HG03442 (cell line): ENCODE results near the gene KCND3.
"Not testable (repeated sequence)": the region's sequence is repeated elsewhere in the genome, so short reads cannot be mapped to it uniquely, and the experiment has no call there.

Experiments used
- ATAC-seq: cut with Tn5 transposase; IDR thresholded peaks from one replicate; pipeline ENCODE4 v1.9.1; 2021; ENCODE audit warnings: mild to moderate bottlenecking, moderate library complexity; ENCODE audit not compliant: unreplicated experiment

KCND3 gene

DNA sequence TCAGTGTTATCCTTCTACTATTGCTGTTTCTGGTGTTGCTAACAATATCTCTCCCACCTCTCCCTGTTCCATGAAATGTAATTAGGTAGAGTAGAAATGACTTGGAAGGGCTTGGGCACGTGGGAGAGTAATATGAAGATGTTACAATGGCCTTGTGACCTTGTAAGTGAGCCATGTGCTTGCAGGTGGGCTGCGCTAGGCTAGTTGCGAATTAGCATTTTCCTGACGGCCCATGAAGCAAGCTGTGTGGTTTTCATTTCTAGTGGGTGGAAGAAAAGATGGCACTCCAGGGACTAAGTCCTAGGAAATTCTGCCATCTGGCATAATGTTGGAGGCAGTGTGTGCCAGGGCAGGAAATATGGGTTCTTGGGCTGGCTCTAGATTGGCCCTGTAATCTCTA lies 241.5 kb downstream of the KCND3 start:
- no peak for ATAC-seq

DNA sequence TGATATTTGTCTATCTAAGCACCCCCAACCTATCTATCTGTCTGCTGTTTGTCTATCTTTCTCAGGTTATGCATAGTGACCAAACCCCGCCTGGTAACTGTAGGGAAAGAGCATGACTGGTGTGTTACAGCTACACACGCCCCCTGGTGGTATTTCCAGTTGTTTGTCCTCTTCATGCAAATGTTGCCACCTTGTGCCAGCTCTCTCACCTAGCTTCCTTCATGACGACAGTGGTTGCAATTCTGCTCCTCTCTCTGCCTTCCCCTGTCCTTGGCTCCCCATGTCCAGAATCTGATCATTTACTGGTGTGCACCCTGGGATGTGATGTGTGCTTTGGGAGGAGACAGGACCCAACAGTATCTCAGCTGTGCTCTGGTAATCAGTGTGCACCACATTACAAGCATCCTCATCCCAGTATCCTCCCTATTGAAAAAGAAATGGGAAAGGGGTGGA lies 242.2 kb downstream of the KCND3 start:
- no peak for ATAC-seq

- ATAC-seq, result no peak
Observed at GRCh38 chr1:111746614-111746999, 242.9 kb downstream of the KCND3 start.

DNA sequence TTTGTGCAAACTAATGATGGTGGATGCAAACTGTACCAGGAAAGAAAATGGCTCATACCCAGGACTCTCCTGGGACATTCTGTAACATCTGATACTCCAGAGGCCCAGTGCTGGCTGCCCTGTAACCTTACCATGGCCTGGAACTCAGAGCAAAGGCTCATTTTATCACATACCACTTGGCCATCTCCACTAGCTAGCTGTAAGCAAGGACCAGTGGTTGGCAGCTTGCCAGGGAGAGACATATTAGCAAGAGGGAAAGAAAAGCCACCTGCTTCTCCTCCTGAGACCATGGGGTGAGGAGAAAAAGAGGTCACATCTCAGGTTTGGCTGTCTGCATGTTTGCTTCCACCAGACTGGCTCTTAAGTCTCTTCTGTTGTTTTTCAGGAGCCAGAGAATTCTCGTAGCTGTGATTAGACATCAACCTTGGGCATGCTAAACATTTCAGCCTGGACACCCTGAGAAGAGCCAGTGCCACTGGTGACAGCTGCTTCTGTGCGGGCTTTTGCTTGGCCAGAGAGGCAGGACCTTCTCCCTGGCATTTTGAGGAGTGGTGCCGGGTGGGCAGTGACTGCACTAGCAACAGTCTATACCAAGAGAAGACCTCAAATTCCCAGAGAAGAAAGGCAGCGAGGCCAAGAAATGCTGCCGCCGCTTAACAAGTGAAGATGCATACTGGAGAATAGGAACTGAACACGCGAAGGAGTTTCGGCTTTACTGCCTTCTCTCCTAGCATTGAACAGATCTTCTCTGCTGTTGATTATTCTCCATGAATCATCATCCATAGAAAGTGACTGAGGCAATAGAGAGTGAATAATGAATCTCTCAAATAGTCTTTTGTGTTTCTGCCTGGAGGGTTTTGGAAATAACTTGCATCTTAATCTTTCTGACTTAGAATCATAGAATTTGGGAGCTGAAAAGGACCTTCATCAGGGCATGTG lies 243.5 kb downstream of the KCND3 start:
- no peak for ATAC-seq

DNA sequence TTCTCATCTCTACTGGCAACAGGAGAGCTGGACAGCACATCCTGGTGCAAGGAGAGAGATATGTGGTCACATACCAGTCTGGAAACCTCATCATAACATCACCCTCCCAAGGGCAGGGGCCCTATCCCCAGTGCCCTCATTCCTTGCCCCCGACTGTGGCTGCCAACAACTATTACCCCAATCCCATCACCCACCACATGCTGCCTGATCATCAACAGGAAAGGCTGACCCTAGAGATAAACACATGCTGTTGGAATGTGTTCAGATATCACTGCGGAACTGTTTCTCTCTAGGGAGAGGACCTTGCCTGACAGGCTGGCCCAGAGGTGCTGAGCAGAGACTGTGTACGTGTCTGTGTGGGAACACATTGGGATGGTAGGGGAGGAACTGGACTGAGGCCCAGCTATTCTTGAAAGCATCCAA lies 245.8 kb downstream of the KCND3 start:
- no peak for ATAC-seq

- no peak for ATAC-seq
Observed at GRCh38 chr1:111742938-111743549, 246.4 kb downstream of the KCND3 start.

DNA sequence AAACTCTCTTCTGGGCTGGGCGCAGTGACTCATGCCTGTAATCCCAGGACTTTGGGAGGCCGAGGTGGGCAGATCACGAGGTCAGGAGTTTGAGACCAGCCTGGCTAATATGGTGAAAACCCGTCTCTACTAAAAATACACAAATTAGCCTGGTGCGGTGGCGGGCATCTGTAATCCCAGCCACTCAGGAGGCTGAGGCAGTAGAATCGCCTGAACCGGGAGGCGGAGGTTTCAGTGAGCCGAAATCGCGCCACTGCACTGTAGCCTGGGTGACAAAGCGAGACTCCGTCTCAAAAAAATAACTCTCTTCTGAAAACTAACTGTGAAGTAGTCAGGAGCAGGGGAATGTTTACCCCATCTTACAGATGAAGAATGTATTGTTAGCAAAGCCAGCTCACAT lies 247.2 kb downstream of the KCND3 start:
- ATAC-seq, result not testable (repeated sequence)

DNA sequence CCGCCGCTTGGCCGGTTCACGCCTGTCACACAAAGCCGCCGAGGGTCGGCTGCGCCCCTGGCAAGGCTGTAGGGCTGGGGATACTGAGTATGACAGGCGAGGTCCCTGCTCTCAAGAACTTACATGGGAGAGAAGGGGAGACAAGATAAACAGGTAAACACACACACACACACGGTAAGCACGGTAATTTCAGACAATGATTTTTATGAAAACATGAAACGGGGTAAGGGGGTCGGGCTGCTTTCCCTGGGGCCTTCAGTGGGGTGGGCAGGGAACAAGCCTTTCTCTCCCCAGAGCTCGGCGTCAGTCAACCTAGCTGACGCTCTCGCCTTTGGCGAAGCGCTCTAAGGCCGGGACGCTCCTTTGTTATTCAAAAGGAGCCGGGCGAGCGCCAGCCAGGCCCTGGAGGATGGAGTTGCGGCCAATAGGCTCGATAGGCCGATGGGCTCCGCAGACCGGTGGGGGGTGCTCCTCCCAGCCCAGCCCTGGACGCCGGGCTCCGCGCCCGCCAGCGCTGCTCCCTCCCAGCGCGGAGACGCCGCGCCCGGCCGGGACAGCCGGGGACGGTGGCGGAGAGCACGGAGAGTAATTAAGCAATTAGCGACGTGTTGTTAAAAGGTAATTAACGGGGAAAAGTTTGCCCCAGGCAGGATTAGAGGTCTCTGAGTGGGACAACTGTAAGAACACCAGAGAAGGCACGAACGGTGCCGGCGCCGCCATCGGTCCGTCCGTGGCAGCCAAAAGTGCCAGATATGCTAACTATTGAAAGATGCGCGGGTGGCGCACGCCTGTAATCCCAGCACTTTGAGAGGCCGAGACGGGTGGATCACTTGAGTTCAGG lies 249.3 kb downstream of the KCND3 start:
- peak; percentile 2 for ATAC-seq

GRCh38 chr1:111739194-111739924 lies 250.1 kb downstream of the KCND3 start, which contains the start of gene INKA2:
TSS of gene INKA2 (minus strand) at chr1:111739395. CDS start at chr1:111739242, 153 bp downstream.
- ATAC-seq, result peak; percentile 77

GRCh38 chr1:111738436-111739193 lies 250.9 kb downstream of the KCND3 start:
- ATAC-seq, result peak; percentile 38

DNA sequence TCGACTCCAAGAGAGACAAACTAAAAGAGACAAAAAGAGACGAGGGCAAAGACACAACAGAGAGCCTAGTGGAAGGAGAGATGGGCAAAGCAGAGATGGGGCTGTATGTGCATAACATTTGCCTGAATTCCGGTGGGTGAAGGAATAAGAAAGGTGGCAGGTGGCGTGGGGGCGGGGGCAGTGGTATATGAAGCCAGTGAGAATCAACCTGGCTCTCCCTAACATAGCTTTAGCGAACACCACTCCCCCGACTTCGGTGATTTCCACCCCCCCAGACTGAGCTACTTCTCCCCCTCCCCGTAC lies 251.4 kb downstream of the KCND3 start:
- ATAC-seq, result no peak

DNA sequence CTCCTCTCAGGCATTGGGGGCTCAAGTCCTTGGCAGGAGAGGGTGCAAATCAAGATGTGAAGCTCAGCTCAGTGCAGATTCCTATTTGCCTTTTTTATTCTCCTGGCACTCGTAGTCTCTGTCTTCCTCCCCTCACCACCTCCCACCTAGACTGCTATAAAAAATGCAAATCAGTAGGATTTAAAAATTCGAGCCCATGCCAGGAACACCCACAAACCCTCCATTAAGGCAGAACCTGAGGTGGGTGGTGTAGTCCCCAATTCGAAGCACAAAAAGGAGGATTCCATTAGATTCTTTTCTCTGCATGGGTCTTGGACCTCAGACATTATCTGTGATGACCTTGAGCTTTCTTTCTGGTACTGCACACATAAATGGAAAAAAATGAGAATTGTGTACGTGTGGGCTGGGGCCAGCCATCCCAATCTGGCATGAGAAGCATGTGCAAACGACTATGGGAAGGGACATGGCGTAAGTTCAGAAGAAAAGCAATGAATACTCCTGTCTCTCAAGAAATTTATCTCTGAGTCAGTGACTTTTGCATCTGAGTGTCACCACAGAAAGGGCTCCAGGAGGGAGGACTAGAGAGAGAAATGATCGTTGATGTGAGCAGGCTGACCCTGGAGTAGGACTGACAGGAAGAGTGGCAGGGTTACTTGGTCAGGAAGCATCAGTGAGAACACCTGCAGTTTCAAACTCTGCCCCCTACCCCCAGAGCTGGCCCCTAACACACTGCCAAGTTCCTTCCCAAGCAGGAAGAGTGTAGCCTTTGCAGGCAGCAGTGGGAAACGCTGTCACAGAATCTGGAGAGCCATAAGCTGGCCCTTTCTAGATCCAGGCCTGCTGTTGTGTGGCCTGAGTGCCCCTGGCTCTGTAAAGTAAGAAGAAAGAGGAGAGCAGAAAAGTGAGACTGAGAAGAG lies 252.0 kb downstream of the KCND3 start:
- no peak for ATAC-seq

- ATAC-seq, result no peak
Observed at GRCh38 chr1:111736548-111737215, 252.8 kb downstream of the KCND3 start.

- no peak for ATAC-seq
Observed at GRCh38 chr1:111735858-111736544, 253.5 kb downstream of the KCND3 start.

GRCh38 chr1:111735321-111735720 lies 254.1 kb downstream of the KCND3 start:
- ATAC-seq, result no peak

DNA sequence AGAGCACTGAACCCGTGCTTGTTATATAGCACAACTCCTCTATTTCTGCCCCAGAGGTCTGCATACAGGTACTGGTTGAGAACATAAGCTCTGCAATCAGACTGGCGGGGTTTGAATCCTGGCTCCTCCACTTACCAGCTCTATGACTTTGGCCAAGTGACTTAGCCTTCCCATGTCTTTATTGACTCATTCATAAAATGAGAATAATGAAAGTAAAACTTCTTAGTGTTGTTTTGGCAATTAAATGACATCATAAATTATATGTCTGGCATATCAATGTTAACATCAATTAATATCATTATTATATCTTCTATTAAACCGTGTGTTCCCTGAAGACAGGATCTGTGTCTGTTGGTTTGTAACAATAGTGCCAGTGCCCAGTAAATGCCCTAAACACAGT lies 254.6 kb downstream of the KCND3 start:
- ATAC-seq, result no peak

DNA sequence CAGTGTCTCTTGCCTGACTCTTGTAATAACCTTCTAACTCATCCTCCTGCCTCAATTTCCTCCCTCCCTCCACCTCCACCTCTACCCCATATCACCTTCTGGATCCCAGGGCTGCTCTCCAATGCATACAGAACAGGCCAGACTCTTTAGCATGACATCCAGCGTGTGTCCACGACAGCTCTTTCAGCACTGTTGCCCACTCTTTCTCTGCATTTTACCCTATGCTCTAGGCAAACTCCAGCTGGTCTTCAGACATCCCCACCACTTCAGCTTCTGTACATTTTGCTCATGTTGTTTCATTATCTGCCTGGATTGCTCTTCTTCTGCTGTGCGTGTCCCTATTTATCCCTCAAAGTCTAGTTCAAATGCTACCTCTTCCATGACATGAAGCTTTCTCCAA lies 255.0 kb downstream of the KCND3 start:
- ATAC-seq, result no peak

DNA sequence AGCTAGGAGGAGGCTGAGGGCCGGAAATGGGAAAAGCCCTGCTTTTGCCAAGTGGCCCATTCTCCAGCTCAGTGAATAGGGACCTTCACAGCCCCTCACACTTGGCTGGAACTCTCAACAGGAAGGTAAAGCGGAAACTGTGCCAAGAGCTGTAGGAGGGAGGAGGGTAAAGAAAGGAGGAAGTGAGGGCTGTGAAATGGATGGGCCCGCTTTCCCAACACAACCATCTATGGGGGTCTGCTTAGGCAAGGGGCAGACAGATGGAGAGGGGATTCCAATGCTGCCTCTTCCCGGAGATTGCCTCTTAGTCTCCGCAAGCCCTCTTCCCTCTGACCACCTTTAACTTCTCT lies 255.5 kb downstream of the KCND3 start:
- no peak for ATAC-seq
